ENCODE results near the gene TCP11L1.
A peak's percentile ranks its signal among the peaks of the same experiment; 100 is the strongest.
"Not testable (repeated sequence)": the region's sequence is repeated elsewhere in the genome, so short reads cannot be mapped to it uniquely, and the experiment has no call there.

Gene TCP11L1, protein sequence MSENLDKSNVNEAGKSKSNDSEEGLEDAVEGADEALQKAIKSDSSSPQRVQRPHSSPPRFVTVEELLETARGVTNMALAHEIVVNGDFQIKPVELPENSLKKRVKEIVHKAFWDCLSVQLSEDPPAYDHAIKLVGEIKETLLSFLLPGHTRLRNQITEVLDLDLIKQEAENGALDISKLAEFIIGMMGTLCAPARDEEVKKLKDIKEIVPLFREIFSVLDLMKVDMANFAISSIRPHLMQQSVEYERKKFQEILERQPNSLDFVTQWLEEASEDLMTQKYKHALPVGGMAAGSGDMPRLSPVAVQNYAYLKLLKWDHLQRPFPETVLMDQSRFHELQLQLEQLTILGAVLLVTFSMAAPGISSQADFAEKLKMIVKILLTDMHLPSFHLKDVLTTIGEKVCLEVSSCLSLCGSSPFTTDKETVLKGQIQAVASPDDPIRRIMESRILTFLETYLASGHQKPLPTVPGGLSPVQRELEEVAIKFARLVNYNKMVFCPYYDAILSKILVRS

DNA sequence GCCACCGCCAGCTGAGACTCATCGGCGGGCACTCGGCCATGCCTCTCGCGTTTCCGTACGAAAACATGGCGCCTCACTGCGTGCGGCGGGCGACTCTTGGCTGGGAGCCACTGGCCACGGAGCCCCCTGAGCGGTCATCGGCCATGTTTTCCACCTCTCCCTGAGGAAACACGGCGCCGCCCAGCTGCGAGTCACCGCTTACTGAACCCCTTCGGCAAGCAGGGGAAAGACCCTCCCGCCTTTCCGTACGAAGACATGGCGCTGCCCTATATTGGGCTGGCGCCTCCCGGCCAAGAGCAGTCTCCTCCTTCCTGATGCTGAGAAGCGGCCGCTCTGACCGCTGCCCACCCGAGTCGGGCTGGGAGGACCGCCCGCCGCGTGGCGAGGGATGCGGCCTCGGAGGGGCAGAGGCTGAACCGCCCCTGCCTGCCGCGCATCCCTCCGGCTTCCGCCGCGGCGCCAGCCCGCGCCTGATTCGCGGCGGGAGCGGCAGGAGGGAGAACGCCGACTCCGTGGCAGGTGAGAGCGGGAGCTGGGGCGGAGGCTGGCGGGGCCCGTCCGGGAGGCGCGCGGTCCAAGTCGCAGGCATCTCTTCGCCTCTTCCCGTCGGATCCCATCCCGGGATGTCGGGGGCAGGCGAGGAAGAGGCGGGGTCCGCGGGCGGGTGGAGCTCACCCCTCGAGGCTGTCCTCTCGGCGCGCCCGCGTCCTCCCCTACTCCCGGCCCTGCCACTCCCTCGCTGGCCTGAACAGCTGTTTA is at the start of gene TCP11L1:
Gene TCP11L1 (plus strand): TSS at position 299 of the 759 bp plus-strand sequence. CDS start 4,202 bp downstream, outside the sequence.
- DNase-seq: peak; percentile 86

DNA sequence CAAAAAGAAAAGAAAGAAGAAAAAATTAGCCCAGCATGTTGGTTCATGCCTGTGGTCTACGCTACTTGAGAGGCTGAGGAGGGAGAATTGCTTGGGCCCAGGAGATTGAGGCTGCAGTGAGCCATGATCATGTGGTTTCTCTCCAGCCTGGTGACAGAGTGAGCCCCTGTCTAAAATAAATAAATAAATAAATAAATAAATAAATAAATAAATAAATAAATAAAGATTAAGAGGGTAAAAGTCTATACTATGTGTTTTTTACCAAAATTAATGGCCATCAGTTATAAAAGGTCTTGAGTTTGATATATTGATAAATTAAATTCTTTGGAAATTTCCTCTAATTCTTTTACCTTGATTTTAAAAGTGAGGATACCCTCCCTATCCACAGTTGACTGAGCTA is 48.9 kb upstream of the TCP11L1 start:
- no peak for DNase-seq

DNA sequence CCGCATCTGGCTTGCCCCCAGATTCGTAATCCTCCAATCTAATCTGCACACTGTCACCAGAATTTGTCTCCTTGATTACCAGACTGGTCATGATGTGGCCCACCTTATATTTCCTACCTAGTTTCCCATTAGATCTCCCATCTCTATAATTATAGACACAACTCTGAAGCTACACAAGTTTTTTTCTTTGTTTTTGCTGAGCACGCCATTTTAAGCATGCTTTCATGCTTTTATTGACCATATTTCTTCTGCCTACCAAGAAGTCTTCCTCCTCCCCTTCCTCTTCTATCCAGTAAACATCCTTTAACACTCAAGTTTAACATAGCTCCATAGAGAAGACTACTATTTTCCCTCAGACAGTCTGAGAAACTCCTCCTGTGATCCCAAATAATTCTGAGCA is 47.9 kb upstream of the TCP11L1 start:
- no peak for DNase-seq

DNA sequence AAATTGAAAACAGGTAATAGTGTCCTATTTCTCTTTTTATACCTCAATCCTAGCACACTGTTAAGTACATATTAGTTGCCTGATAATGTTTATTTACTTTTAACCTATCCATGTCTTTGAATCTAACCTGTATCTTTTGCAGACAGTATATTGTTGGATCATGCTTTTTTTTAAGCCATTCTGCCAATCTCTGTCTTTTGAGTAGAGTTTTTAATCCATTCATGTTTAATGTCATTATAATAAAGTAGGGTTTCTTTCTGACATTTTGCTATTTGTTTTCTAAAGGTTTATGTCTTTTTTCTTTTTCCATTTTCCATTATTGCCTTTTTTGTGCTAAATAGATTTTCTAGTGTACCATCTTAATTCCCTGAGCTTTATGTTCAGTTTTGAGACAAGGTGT is 47.5 kb upstream of the TCP11L1 start:
- no peak for DNase-seq

DNA sequence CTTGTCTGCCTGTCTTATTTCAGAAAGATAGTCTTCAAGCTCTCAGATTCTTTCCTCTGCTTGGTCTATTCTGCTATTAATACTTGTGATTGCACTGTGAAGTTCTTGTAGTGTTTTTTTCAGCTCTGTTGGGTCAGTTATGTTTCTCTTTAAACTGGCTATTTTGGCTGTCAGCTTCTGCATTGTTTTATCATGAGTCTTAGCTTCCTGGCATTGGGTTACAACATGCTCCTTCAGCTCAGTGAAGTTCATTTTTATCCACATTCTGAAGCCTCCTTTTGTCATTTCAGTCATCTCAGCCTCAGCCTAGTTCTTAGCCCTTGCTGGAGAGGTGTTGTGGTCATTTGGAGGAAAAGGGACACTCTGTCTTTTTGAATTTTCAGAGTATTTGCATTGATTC is 39.2 kb upstream of the TCP11L1 start:
- no peak for DNase-seq

DNA sequence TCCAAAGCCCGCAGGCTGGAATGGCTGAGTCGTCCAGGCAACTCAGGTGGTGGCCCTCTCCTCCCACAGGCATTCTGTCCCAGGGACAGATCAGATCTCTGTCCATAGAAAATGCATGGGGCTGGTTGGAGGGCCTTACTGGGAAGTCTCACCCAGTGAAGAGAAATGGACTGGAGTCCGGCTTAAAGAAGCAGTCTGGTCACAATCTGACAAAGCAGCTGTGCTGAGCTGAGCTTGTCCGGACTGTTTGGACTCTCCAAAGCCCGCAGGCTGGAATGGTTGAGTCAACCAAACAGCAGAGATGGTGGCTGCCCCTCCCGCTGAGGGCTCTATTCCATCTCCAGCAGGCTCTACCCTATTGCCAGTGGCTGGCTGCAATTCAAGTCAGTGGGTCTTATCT is 38.1 kb upstream of the TCP11L1 start:
- DNase-seq: no peak

DNA sequence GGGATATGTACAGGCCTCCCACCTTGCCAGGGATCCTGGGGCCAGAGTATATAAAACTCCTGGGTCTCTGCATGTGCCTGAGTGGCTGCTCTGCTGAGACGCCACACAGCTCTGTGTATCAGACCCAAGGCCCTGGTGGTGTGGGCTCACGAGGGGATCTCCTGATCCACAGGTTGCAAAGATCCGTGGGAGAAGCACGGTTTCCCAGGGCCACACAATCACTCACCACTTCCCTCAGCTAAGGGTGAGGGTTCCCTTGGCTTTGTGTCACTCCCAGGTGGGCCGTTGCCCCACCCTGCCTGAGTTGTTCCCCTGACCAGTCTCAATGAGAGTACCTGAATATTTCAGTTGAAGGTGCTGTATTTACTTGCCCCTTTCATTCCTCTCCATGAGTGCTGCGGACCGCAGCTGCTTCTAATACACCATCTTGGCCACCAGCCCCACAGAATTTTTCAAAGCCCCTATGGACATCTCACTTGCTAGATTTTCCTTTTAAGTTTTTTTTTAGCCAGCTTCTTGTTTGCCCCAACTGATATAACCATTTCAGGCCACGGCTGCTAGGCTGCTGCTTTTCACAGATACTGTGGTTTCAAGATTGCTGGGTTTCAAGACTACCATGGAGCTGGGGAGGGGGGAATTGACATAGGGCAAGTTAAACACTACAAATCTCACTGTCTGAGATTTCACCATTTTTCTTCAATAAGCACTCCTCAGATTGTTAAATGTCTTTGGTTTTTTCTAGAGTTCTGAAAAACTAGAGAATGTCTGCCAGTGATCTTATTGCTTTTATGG is 37.4 kb upstream of the TCP11L1 start:
- no peak for DNase-seq

DNA sequence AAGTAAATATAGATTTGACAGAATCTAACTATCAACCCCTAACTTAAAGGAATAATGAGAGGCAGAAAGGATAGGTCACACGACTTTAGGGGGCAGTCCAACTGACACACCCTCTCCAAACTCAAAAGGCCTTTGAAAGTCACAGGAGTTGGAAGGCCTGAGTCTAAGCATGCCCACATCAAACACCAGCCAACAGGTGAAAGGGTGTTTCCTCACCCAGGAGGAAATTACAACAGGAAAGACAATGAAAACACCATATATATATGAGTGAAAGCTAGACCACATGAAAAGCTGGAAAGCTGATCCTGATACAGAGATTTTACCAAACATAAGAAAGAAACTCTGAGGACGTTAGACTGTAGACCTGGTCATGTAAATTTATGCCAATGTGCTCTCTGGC is 34.2 kb upstream of the TCP11L1 start:
- DNase-seq: no peak

DNA sequence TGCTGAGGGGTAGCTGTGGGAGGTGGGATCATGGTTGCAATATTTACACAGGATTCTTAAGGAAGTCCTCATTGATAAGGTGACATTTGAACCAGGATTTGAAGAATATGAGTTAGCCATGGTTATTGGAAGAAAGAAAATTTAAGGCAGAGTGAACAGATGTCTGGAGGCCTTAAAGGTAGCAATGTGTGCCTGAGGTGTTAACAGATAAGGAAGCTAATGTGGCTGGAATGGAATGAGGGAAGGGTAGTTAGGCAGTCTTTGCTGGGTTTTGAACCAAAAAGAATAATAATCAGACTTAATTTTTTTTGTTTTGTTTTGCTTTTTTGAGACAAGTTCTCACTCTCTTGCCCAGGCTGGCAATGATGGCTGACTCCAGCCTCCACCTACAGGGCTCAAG is 33.4 kb upstream of the TCP11L1 start:
- DNase-seq: no peak

DNA sequence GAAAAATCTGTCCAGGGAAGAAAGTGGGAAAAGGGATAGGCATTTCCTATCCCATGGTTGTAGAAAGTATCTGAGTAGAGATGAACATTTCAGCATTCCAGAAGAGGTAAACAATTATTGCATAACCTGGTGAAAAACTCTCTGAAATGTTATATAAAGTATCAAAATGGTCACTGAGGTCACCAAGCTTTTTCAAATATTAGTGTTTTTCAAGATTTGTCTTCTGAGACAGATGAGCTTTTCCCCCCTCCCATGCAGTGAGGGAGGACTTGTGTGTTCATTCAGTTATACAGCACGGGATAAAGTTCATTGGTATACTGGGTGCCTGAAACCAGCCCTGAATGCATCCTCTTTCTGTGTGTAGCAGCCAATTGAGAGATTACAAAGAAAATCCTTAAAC is 25.6 kb upstream of the TCP11L1 start:
- DNase-seq: no peak

DNA sequence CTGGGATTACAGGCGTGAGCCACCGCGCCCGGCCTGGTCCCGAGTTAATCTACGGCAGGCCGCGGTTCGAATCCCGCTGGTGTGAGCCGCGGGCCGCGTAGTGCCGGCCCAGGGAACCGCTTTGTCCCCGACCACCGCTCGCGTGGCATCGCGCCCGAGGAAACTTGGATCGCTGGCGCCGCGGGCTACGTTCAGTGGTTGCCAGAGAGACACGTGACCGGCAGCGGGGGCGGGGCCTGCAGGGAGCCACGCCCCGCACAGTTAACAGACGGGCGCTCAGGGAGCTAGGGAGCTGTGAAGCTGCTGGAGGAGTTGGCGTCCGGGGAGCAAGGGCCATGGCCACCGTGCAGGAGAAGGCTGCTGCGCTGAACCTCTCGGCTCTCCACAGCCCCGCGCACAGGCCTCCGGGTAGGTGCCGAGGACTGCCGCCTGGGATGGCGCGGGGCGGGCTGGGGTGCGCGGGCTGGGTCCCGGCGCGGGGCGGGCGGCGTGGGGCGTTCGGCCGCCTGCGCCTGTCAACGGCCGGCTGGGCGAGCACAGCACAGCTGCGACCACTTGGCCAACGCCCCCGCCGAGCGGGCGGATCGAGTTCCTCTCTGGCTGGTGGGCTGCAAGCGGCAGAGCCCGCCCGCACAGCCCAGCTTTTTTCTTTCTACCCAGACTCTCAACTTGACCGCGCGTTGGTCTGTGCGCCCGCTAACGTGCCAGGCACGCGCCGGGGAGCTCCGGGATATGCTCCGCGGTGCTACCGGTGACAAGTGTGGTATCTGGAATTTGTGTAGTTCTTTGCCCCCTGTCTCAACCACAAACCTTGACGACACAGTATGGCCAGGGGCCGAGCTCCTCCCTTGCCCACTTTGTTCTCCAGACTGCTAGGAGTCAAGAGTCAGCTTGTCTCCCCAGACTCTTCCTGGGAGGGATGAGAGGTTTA is 23.5 kb upstream of the TCP11L1 start, which contains the start of gene DEPDC7:
Gene DEPDC7 (plus strand): TSS at position 258 of the 931 bp plus-strand sequence. CDS start 78 bp downstream, at position 336.
- DNase-seq: peak; percentile 80

DNA sequence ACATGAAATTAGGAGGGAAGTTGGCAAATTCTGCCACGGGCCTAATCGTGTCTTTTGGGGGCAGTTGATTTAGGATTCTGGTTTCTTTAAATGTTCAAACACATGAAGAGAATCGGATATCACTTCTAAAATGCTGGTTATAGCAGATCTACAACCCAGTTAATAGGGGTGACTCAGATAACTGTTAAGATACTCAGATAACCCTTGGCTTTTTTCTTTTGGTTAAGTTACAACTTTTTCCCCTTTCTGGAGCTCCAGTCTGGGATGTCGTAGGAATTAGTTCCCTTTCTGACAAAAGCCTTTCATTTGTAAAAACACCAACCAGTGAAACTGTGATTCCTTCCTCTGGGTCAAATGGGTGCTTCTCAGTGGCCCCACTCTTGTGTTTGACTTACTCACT is 22.7 kb upstream of the TCP11L1 start:
- no peak for DNase-seq

DNA sequence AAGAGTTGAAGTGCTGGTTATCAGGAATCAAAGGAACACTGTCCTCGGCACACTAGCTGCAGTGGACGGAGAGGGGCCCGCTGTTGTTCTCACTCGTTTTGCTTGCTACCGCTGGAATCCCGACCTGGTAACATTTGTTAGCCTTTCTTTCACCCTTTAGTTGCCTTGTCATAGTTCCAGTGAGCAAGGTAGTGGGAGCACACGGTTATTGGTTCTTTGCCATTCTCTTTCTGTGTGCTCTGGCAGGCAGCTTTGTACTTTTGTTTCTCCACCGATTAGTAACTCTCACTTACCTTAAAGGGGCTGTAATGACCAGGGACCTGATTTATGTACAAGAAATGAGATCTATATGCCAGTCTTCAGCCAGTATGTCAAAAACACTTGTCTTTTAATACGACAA is 21.9 kb upstream of the TCP11L1 start:
- DNase-seq: no peak

DNA sequence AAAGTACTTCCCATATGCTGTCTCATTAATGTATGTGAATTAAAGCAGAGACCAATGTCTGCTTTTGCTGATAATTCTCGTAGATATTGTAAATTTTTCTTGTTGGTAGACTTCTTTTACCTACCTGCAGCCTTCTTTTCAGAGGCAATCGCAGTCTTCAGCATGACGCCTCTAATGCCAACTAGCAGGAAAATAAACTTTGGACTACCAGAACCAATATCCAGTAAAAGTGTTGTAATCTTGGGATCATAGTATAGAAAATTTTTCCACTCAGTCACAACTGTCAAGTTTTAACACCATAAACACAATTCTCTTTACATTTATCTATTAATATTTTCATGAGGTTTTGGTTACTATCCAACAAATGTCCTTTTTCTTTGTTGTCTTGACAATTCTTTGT is 21.4 kb upstream of the TCP11L1 start:
- DNase-seq: no peak

DNA sequence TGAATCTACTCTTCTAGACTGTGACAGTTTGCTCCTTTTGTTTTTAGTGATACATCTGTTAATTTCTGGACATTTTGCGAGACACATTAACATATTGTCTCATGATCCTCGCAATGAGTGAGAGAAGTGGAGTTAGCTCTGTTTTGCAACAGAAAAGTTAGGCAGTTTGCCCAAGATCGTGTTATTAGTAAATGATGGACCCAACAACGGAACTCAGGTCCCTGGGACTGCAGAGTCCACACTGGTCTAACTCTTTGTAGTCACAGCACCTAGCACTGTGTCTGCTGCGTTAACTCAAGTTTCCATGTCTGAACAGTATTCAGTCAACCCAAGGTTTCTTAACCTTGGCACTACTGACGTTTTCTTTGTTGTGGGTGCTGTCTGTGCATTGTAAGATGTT is 20.5 kb upstream of the TCP11L1 start:
- DNase-seq: no peak

DNA sequence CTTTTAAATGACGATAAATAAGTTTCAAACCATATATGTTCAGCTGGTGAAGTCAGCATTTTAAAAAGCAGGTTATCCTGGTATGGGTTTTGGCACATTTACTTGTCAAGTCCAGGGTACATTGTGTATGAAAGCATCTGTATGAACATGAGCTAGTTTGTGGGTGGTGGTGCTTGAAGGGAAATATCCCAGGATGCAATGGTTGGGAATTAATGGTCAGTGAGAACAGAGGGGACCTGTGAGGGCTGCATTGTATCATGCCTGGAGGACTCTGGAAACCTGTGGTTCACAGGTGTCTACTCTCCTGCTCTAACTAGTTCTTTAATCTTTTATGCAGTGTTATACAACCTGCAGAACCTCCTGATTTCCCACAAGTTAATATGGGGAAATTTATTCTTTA is 17.9 kb upstream of the TCP11L1 start:
- DNase-seq: no peak

DNA sequence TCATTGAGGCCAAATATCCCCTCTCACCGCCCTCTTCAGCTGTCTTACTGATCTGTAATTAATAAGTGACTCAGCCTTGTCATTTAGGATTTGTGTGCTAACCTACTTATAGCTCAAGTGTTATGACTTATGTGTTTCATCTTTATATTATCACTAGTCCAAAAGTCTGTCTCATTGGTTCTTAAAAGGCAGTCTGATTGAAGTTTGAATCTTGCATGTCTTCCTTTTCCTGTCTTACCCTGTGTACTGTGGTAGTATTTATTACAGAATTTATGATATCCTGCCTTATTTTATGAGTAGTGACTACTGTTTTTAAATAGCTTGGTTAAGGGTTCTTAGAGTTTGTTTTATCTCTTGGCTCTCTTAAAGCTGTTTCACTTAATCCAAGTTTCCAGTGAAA is 17.4 kb upstream of the TCP11L1 start:
- no peak for DNase-seq

DNA sequence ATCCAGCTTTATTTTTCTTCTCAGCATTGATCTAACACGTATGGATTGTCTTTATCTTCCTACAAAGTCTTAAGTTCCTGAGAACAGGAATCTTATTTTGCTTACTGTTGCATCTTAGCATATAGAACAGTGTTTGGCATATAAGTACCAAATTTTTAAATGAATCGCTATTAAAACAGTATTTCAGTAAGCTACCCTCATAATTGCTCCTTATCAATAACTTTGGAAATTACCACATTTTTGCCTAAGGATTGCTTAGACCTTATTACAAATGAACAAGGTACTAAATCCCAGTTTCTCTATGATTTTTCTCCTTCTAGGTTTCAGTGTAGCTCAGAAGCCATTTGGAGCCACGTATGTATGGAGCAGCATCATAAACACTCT is 14.0 kb upstream of the TCP11L1 start:
- DNase-seq: no peak

DNA sequence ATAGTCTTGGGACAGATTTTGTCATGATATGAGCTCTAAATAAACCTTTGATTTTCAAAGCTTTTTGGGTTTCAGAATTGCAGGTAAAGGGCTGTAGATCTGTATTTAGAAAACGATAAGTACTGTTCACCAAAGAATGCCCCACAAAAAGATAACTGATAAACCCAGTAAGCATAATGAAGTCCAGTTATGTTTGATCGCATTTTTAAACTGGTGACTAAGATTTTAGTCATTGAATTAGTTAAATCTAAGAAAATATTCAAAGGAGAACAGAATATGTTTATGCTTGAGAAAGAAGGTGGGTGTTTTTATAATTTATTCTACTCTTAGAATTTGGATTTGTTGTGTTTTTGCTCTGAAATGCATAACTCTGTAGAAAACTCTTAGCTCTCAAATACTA is 12.1 kb upstream of the TCP11L1 start:
- no peak for DNase-seq

DNA sequence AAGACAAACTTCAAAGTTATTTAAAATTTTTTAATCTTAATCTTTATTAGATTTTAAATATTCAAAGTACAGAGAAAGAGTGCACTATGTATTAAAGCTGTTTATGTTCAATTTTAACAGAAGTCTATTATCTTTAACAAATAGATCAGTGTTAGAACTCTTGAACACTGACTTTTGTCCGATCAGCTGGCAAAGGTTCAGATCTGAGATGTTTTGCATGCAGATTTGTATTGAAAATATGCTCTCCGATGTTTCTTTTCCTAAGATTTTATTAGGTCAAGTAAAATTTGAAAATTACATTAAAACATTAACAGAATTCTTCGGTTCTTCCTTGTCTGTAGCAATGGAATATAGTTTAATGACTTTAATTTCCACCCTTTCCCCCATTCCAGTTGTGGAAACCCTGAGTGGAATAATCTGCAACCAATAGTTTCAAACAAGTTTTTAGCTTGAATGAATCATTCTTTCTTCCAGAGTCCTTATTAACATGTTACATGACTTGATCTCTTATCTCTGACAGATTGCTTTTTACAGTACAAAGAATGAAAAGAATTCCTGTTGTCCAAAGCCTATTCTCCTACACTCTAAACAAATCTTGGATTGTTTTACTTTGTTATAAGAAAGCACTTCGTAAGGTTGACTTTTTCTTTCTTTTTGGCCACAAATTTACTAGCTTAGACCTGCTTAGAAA is 11.4 kb upstream of the TCP11L1 start:
- no peak for DNase-seq

DNA sequence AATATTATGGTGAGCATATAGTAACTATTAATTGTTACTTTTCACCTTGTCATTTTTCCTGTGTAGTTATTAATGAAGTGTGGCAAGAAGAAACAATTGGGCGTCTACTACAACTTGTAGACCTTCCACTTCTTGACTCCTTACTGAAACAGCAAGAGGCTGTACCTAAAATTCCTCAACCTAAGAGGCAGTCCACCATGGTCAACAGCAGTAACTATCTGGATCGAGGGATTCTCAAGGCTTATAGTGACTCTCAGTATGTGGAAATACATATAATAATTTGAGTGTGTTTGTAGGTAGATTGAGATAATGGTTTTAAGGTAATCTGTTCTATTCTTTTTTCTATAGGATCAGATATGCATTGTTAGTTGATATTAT is 10.8 kb upstream of the TCP11L1 start:
- no peak for DNase-seq

DNA sequence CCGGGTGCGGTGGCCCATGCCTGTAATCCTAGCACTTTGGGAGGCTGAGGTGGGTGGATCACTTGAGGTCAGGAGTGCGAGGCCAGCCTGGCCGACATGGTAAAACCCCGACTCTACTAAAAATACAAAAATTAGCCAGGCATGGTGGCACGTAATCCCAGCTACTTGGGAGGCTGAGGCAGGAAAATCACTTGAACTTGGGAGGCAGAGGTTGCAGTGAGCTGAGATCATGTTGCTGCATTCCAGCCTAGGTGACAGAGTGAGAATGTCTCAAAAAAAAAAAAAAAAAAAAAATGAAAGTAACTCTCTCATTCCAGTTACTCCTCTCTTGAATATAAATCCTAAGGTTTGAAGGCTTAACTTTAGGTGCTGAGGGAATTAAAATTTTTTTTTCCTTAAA is 10.2 kb upstream of the TCP11L1 start:
- DNase-seq: not testable (repeated sequence)

All from NCI-H510A treated with DMSO at 0.1 percent for 48 hours (cell line).